Measurements from ENCODE around the gene MINDY2.

- TF ChIP-seq CTCF (optimal IDR thresholded peaks at IDR 0.05 in 1 of 3, IDR thresholded peaks at IDR 0.05 in 1 of 3, conservative IDR thresholded peaks at IDR 0.05 in 1 of 3; ENCODE audit: extremely low read depth in 1 of 3, insufficient read depth in 2 of 3, low read length in 3 of 3) (no peak), EZH2 (IDR thresholded peaks at IDR 0.05; ENCODE audit: low read length) (no peak)
Measured at GRCh38 chr15:58785355-58785754, 14.3 kb downstream of the MINDY2 start.

All from keratinocyte (primary cell).